Stimulated activated CD8-positive, alpha-beta memory T cell treated with anti-CD3 and anti-CD28 coated beads, Interleukin-15, amount 100 ng/mL, for 1 hour (primary cell): ENCODE results near the gene TTL.
"Not testable (repeated sequence)": the region's sequence is repeated elsewhere in the genome, so short reads cannot be mapped to it uniquely, and the experiment has no call there.

Experiments
- DNase-seq: peaks from one replicate; pipeline ENCODE4 v3.0.0-alpha.2; 2020; ENCODE audit warnings: low read depth

TTL gene

DNA sequence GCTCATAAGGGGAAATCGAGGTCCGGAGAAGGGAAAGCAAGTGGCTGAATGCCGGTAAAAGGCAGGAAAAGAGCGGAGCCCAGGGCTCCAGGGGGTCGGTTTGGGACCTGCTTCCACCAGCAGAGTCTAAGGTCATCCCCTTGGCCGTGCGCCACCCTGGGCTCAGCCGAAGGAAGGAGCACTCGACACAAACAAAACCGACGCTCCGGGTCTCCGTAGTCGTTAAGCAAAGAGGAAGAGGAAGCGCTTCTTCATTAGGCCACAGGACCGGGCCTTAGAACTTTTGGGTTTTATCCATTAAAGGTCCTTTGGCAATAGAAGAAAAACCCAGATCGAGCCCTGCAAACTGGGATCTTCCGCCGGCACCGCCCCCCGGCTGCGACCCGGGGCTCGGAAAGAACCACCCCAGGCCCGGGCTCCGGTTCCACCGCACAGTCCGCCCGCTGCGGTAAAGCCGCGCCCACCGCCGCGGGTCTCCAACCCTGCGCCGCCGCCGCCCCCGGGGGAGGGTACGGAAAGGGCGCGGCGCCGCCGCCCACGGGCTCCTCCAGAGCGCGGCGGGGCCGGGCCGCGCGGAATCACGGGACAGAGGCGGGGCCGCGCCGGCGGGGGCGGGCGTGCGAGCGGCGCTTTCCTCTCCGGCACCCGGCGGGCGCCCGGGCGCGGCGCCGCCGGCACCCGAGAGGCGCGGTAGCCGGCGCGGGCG lies at the start of gene TTL:
Gene TTL (plus strand): TSS at position 629 of the 706 bp plus-strand sequence. CDS start 189 bp downstream, outside the sequence.
- peak; percentile 52 for DNase-seq

DNA sequence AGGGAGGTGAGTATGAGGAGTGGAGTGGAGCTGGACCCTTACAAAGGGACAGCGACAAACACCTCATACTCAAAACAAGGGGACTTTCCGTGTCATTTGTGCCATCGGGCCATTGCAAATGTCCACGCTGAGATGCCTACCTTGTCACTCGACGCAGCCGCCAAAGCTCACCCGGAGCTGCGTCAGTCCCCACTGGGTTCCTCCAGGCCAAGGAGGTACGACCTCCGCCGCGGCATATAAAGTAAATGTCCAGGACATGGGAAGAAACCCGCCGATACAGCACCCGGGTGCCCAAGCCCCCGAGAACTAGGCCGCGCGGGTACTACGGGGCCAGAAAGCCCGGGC lies 49.6 kb upstream of the TTL start:
- not testable (repeated sequence) for DNase-seq

DNA sequence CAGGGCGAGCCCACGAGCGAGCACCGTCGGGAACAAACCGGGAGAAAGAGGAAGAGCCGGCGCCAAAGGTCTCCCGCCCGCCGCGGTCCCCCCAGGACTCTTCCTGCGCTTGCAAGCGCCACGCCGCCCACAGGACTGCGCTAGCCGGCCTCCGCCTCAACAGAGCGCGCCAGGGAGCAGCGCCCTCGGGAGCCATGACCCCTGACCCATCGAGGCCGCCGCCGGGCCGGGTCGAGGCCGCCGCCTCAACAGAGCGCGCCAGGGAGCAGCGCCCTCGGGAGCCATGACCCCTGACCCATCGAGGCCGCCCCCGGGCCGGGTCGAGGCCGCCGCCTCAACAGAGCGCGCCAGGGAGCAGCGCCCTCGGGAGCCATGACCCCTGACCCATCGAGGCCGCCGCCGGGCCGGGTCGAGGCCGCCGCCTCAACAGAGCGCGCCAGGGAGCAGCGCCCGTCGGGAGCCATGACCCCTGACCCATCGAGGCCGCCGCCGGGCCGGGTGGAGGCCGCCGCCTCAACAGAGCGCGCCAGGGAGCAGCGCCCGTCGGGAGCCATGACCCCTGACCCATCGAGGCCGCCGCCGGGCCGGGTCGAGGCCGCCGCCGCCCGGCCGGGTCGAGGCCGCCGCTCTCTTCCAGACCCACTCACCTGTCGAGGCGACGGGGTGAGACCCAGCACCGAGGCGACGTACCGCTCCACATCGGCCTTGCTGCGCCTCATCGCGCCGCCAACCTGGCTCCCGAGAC lies 49.0 kb upstream of the TTL start:
- not testable (repeated sequence) for DNase-seq

DNA sequence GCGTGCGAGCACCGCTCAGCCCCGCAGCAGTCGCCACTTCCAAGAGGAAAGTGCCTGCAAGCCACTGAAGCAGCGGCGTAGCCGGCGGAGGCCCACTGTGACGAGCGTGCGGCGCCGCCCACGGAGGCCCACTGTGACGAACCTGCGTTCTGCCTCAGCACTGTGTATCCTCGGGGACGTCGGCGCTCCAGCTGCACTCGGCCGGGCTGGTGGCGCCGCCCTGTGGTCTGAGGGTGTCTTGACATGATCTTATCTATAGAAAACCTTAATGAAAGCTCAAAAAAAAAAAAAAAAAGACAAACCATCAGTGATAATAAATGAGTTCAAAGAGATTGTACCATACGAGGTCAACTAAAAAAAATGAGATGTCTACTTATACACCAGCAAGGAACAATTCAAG lies 48.5 kb upstream of the TTL start, which contains the start of gene RGPD8:
Gene RGPD8 (minus strand): TSS at position 166 of the 400 bp plus-strand sequence. CDS start 192 bp downstream, outside the sequence.
- peak; percentile 66 for DNase-seq

DNA sequence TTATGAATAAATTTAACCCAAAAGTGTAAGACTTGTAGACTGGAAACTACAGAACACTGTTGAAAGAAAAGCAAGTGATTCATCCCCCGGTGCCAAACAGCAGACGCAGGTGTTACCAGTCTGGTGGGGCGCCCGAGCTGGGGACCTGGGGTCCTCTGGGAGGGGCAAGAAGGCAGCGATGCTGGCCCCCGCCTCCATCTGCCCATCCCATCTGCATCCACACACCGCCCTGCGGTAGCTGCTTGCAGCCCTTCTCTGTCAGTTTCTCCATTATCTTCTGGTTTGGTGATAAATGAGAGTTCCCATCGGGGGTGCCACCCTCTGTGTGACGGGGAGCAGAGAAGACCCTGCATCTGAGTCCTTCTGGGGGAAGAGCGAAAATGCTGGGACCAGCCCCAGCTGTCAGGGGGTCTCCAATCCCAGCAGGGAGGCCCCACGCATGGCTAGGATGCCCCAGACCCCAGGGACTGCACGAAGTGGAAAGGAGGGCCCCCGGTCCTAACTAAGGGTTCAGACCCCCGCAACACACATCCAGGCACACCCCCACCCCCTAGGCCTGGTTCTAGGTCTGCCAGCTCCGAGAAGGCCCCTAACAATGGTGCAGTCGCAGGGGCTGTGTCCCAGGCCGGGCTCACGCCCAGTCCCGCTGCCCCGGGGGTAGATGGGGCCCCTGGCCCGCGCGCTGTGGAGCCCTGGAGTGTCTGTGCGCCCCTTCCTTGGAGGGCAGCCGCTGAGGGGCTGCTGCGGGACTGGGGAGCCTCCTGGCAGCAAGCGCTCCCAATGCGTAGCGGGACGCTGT lies 47.8 kb upstream of the TTL start:
- no peak for DNase-seq

DNA sequence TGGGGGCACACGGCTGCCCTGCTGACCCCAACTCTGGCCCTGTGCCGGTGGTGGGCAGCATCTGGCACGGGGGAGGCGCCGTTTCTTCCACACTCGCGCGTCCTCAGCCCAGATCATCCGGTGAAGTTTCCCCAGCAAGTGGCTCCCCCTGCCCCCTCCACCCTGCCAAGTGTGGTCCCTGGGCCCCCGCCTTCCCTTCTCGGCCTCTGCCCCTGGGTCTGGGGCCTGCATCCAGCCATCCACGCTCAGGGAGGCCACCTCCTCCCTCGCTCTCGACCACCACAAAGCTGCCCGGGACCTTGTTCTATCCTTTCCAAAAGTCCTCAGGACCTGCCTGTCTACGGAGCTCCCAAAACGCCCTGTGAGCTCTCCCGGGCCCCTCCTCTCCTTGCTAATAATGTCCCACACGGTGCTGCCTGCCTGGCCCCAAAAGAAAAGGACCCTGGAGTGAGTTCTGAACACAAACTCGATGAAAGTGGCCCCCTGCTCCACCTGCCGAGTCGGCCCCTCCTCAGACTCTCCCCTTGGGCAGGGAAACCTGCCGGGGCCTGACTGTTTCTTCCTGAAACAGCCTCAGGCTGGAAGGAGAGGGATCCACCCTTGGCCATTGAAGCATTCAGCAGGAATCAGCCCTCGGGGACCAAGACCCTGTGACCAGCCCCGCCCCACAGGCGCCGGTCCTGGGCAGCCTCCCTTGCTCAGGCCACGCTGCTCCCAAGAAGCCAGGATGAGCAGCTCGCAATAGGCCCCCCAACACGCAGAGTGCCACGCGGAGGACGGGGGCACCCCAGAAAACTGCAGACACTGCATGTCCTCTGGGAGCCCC lies 46.9 kb upstream of the TTL start:
- not testable (repeated sequence) for DNase-seq

DNA sequence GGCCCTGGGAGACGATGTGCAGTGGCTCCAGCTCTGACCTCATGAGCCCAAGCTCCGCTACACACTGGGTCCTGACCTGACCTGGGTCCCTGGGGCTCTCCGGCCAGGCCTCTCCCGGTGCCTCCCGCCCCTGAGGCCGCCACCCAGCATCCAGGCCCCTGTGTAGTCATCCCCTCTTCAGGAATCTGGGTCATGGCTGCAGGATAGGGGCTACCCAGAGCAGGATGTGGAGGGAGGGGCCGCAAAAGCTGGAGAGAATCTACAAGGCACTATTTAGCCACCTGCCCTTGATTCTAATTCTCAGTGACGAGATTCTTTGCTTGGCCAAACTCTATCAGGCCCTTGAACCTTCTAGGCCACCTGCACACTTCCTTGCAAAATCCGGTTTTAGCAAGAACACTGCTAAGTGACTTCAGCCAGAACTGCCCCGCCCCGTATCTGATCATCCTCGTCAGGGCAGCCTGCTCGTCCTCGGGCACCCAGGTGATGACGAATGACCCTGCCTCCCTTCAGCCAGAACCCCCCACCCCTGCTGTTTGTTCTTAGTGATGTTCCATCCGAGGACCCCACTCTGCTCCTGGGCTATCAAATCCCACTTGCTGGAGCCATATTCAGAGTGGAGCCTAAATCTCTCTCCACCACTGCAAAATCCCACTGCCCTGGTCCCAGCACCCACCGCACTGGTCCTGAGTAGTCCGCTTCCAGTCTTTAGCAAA lies 46.1 kb upstream of the TTL start:
- not testable (repeated sequence) for DNase-seq

DNA sequence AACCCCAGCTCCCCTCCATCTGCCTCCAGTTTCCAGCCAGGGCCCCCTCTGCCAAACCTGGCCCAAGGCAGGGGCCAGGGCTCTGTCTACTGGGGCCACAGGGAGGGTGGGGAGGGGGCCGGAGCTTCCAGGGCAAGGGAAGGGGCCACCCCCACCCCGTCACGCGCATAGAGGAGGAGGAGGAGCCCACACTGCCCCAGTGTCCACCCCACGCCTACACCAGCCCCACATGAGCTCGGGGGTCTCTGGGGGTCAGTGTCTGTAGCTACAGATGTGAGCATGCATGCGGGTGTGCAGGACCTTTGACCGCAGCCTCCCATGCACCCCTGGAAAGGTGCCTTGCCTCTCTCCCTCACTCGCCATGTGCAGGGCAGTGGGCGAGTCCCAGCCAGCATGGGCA lies 45.0 kb upstream of the TTL start:
- DNase-seq, result not testable (repeated sequence)

DNA sequence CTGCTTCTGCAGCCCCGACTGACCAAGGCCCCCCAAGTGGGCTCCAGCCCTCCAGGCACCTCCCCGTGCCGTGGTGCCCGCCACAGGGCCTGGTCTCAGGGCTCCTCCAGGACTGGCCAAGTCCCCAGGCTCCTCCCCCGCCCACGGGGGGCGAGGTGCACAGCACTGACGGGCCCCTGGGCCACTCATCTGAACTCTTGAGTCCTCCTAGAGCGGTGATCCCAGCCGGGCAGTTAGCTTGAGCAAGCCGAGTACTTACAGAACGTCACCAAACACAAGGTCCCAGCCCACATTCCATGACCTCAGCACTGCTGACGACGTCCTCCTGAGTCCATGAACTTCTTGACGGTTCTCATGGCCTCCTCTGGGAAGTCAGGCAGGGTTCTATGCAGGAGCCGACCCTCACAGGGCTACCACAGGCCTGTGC lies 44.5 kb upstream of the TTL start:
- DNase-seq, result not testable (repeated sequence)

DNA sequence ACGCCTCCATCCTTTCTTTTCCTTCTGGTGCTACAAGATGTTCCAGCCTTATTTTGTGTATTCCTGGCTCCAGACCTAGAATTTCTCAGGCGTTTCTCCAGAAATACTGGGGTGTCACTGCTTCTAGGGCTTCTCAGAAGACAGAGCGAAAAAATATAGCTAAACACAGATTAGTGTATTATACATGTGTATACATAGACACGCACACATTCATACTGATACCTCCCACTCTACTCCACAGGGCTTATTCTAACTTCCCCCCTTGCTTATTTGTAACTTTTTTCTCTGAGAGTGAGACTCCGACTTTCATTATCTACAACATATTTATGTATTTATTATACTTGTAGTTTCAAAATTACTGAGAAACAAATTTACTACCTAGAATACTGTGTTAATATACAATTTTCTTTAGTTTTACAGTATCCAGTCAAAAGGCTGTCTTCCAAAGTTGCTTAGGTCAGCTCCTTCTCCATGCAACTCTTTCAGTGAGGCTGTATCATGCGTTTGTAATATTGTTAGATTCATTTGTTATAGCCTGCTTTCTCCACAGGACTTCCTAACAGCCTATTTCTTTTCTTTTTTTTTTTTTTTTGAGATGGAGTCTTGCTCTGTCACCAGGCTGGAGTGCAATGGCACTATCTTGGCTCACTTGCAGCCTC lies 43.2 kb upstream of the TTL start:
- DNase-seq, result not testable (repeated sequence)

DNA sequence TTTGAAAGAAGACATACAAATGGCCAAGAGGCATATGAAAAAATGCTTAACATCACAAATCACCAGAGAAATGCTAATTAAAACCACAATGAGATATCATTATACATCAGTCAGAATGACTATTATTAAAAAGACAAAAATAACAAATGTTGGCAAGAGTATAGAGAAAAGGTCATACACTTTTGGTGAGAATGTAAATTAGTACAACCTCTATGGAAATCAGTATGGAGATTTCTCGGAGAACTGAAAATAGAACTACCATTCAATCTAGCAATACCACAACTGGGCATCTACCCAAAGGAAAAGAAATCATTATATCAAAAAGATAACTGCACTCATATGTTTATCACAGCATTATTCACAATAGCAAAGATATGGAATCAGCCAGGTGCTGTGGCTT lies 37.7 kb upstream of the TTL start:
- DNase-seq, result not testable (repeated sequence)

DNA sequence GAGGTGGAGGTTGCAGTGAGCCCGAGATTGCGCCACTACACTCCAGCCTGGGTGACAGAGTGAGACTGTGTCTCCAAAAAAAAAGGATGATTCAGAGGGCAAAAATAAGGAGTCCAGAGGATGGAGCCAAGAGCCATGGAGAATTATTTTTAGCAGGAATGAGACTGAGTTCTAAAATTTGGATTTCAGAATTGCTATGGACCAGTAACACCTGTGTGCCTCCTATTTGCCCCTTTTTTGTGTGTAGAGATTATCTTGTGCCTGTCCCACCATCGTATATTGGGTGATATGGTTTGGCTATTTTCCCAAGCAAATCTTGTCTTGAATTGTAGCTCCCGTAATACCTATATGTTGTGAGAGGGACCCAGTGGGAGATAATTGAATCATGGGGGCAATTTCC lies 32.1 kb upstream of the TTL start:
- DNase-seq, result no peak

DNA sequence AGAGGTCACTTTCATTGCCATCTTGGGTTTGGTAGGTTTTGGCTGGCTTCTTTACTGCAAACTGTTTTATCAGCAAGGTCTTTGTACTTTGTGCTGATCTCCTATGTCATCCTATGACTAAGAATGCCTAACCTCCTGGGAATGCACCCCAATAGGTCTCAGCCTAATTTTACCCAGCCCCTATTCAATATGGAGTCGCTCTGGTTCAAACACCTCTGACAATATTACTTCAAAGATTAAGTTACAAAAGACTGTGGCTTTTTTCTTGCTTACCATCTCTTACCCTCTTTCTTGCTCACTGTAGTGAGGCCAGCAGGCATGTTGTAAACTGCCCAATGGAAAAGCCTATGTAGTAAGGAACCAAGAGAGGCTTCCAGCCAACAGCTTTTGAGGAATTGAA lies 30.6 kb upstream of the TTL start:
- no peak for DNase-seq

DNA sequence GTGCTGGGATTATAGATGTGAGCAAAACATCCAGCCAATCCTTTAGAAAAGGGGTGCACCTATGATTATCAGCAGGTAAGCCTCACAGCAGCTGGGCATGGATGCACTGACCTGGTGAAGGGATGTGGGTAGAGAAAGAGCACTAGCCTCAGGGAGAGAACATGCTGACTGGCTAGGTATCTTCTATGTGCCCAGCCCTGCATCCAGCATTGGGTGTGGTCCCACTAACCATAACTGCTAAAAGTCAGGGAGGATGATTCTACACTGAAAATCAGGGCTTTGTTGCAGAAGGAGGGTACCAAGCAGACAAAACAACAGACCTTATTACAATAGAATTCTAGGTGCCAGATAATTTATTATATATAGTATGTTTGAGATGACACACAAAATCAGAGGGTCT lies 27.4 kb upstream of the TTL start:
- DNase-seq, result no peak

DNA sequence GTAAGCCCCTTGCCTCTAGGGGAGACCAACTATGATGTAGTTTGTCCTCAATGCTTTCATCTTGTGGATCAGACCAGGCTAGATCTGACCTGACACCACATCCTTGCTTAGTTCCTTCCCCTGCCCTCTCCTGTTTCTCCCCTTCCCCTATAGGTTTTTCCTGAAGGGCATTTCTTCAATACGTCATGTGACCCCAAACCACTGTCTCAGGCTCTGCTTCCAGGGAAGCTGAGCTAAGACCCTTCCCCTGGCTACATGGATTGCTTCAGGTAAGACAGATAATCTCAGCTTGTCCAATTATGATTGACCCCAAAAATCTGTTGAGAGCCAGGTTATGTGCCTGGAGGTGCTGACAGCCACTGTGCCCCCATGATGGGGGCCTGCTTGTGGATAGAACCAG lies 22.6 kb upstream of the TTL start:
- DNase-seq, result no peak

DNA sequence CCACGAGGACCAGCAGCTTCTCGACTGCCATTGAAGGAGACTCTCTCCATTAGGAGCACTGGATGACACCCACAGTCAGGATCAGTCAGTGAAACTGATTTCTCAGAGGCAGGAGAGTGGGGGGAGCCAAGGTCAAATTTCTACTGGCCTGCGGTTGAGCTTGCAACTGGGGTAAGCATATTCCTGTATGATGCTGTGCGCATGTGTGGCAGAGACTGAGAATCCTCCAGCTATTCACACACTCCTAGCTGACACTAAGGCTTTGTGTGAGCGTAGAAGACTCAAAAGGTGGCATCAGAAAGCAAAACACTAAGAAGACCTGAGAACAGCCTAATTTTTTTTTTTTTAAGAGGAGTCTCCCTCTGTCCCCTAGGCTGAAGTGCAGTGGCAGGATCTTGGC lies 19.8 kb upstream of the TTL start:
- DNase-seq, result no peak

DNA sequence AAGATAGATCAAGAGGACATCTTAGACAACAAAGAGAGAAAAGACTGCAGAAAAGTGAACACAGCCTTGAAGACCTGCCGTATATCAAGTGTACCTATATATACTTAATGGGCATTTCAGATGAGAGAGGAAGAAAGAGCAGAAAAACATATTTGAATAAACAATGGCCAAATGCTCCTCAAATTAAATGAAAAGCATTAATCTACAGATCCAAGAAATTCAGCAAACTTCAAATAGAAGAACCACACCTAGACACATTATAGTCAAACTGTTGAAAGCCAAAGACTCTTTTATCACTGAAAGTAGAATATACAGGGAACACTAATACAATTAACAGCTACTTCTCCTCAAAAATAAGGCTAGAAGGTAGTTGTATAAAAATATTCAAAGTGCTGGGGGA lies 18.7 kb upstream of the TTL start:
- DNase-seq, result no peak

DNA sequence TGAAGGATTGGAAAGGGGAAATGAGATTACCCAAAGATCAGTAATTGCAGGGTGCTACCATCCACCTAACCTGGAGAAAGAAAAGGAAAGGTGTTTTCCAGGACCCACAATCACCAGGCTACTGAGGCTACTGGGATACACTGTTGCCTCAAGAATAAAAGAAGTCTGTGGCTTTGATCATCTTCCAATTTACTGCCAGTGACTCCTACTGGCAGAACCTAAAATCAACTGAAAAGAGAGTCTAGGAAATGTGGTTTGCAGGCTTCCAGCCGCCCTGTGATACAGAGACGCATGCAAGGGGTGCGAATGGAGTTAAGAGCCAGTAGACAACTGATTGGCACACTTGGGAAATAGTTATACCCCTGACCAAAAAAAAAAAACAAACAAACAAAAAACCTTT lies 16.6 kb upstream of the TTL start:
- DNase-seq, result no peak

DNA sequence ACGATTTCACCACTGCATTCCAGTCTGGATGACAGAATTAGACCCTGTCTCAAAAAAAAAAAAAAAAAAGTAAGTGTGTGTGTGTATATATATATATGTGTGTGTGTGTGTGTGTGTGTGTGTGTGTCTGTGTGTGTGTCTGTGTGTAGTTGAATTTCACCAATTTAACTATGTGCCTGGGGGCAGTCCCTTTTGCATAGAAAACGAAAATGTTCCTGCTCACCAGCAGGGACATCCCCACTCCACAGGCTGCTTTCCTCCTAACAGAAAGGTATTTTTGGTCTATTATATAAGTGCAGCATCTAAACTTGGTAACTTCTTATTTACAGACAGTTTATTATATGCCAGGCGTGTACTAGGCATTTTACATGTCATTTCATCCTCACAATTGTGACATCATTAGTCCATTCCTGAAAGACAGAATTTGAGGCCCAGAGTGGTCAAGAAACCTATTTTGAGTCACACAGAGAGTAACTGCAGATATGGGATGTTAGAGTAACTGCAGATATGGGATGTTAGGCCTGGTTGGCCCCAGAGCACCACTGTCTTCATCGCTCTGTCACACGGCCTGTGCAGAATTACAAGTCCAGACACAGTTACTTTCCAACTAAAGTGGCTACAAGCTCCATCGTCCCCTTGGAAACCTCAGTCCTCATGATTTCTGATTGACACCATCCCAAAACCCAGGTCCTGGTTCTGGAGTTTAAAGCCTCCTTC lies 9.3 kb upstream of the TTL start:
- DNase-seq, result no peak
